ENCODE results near the gene NCCRP1. TPM values are rescaled to one million over a fixed set of nuclear protein-coding genes. Genes with fewer than 3 reads are reported as not detected.
A peak's percentile ranks its signal among the peaks of the same experiment; 100 is the strongest.

The NCCRP1 gene
- total RNA-seq, 1 donor from 2014 or later, result 0.86 TPM

DNA sequence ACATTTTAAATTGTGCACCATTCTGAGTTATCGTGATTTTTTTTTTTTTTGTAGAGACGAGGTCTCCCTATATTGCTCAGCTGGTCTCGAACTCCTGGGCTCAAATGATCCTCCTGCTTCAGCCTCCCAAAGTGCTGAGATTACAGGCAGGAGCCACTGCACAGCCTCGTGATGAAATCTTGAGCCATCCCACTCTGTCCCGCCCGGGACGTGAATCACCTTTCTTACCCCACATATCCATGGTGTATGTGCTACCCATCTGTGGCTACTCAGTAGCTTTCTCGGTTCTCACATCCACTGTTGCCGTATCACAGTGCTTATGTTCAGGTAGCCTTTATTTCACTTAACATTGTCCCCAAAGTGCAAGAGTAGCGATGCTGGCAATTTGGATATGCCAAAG lies 44.7 kb upstream of the NCCRP1 start:
- no peaks in the 10 kb centered on the region for H3K27me3 ChIP-seq (ENCODE audit: low read depth)
- peaks cover 40% of the 10 kb centered on the region for H3K4me1 ChIP-seq
- no peak overlapping the region for H3K27ac ChIP-seq
- intact Hi-C loops (cut with DNase I), result no loop called here
- DNase-seq (no peak), ATAC-seq (no peak)
- peaks cover 14% of the 10 kb centered on the region for H3K36me3 ChIP-seq
- H3K4me3 ChIP-seq, result no peak overlapping the region
- no peaks in the 10 kb centered on the region for H3K9me3 ChIP-seq
- no peak for TF ChIP-seq CTCF (IDR thresholded peaks at IDR 0.05)

DNA sequence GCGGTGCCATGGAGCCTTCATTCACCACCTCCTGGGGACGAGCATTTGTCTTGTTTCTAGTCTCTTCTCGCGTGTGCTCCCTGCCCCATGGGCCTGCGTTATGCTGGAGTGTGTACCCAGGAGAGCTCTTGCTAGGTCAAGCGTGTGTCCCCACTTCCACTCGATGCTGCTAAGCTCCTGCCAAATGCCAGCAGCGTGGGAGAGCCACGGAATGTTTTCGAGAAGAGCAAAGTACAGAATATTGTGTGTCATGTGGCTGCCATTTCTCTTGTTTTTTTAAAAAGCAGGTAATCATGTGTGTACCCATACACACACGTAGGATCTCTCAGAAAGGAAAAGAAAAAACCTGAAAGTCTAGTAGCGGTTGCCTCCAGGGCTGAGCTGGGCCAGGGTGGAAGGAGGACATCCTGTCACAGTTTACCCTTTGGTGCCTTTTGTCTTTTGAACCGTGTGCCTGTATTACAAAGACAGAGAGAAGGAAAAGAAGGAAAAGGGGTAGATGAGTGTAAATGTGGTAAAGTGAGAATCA lies 42.6 kb upstream of the NCCRP1 start:
- Histone ChIP-seq H3K4me3 (no peak overlapping the region), H3K27ac (no peak overlapping the region), H3K36me3 (peaks cover 10% of the 10 kb centered on the region), H3K9me3 (no peaks in the 10 kb centered on the region), H3K4me1 (peaks cover 61% of the 10 kb centered on the region), H3K27me3 (ENCODE audit: low read depth) (no peaks in the 10 kb centered on the region)
- TF ChIP-seq CTCF (IDR thresholded peaks at IDR 0.05), result no peak
- ATAC-seq (no peak), DNase-seq (no peak)
- intact Hi-C loops (cut with DNase I), result no loop called here

- Histone ChIP-seq H3K4me1 (peaks cover 61% of the 10 kb centered on the region), H3K4me3 (no peak overlapping the region), H3K27me3 (ENCODE audit: low read depth) (no peaks in the 10 kb centered on the region), H3K9me3 (no peaks in the 10 kb centered on the region), H3K27ac (no peak overlapping the region), H3K36me3 (peaks cover 6% of the 10 kb centered on the region)
- TF ChIP-seq CTCF (IDR thresholded peaks at IDR 0.05), result peak; percentile 21
- ATAC-seq, result peak; percentile 81 to 82
- intact Hi-C loops (cut with DNase I), result no loop called here
- peak; percentile 84 for DNase-seq
Observed at GRCh38 chr19:39154629-39155100, 42.1 kb upstream of the NCCRP1 start.

- no peak overlapping the region for H3K27ac ChIP-seq
- intact Hi-C loops (cut with DNase I), result no loop called here
Observed at GRCh38 chr19:39155114-39155700, 41.6 kb upstream of the NCCRP1 start.

DNA sequence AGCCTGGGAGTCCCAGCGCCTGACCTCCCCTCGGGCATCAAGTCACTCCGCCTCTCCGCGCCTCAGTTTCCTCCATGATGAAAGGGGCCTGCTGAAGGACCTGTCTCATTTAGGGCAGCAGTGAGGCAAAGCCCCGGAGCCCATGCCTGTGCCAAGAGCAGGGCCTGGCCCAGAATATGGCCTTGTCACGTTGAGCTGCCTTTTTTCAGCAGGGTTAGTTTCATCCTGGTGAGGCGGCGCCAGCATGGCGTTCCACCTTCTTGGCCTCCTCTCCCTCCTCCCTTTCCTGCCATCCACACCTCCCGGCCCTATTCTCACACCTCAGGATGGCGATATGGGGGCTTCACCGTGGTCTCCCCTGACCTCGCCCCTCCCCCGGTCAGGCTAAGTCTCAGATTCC lies 41.0 kb upstream of the NCCRP1 start:
- intact Hi-C loops (cut with DNase I), result no loop called here
- no peak for TF ChIP-seq CTCF (IDR thresholded peaks at IDR 0.05)
- H3K27me3 ChIP-seq (ENCODE audit: low read depth), result no peaks in the 10 kb centered on the region

More at GRCh38 chr19:39155114-39155700, 41.6 kb upstream of the NCCRP1 start:
- Histone ChIP-seq H3K4me3 (no peak overlapping the region), H3K4me1 (peaks cover 64% of the 10 kb centered on the region), H3K9me3 (no peaks in the 10 kb centered on the region), H3K36me3 (peaks cover 6% of the 10 kb centered on the region), H3K27me3 (ENCODE audit: low read depth) (no peaks in the 10 kb centered on the region)
- ATAC-seq (peak in 1 of 2 donors; percentile 11), DNase-seq (no peak)
- TF ChIP-seq CTCF (IDR thresholded peaks at IDR 0.05), result no peak

More for the DNA sequence above, 41.0 kb upstream of the NCCRP1 start:
- H3K4me1 ChIP-seq, result peaks cover 69% of the 10 kb centered on the region
- ATAC-seq (no peak), DNase-seq (no peak)
- no peaks in the 10 kb centered on the region for H3K9me3 ChIP-seq
- H3K36me3 ChIP-seq, result peaks cover 6% of the 10 kb centered on the region
- H3K27ac ChIP-seq, result peak overlapping the region; percentile 36
- no peak overlapping the region for H3K4me3 ChIP-seq

All from lower lobe of right lung (tissue), 2 donors.